ENCODE results near the gene ADAMTS20.

- TF ChIP-seq CTCF (IDR thresholded peaks at IDR 0.05), result no peak
- no peak for TF ChIP-seq POLR2A (IDR thresholded peaks at IDR 0.05)
- no peak for TF ChIP-seq POLR2AphosphoS5 (IDR thresholded peaks at IDR 0.05)
Measured at GRCh38 chr12:43580601-43581000, 28.6 kb upstream of the ADAMTS20 start.

All from breast epithelium (tissue), 3 donors.